H1 (cell line): ENCODE measurements around the gene DTX3. TPM values are rescaled to one million over a fixed set of nuclear protein-coding genes. Genes with fewer than 3 reads are reported as not detected.

ENCODE experiments used
- ATF2 ChIP-seq: IDR thresholded peaks from 2 replicates; pipeline ENCODE4 v1.6.1; 2012; ENCODE audit warnings: low read length, inconsistent platforms
- CEBPB ChIP-seq: IDR thresholded peaks from 2 replicates; pipeline ENCODE4 v1.6.1; 2012; ENCODE audit warnings: low read depth, low read length
- CHD7 ChIP-seq: fragments of 300-600 bp; sonication (generic); IDR thresholded peaks from 2 replicates; pipeline ENCODE4 v1.7.1; 2012; ENCODE audit warnings: low read length, moderate library complexity, mild to moderate bottlenecking, inconsistent platforms; ENCODE audit not compliant: insufficient replicate concordance
- CTBP2 ChIP-seq: IDR thresholded peaks from 2 replicates; pipeline ENCODE4 v1.7.0; 2011; ENCODE audit warnings: borderline replicate concordance, mild to moderate bottlenecking, moderate library complexity, mixed read lengths, low read length; ENCODE audit not compliant: insufficient read depth, insufficient read length
- EGR1 ChIP-seq: IDR thresholded peaks from 2 replicates; pipeline ENCODE4 v1.6.1; 2011; ENCODE audit warnings: low read depth, low read length, borderline replicate concordance
- HDAC2 ChIP-seq, 2 experiments: fragments of 300-600 bp in 1 of 2; sonication (generic) in 1 of 2; IDR thresholded peaks; 2 replicates each; pipeline ENCODE4 v1.6.1; 2011 to 2012; ENCODE audit warnings: low read depth in 2 of 2, low read length in 2 of 2, mild to moderate bottlenecking in 2 of 2, moderate library complexity in 2 of 2, borderline replicate concordance in 1 of 2, inconsistent platforms in 1 of 2
- RBBP5 ChIP-seq: IDR thresholded peaks from 2 replicates; pipeline ENCODE4 v1.7.1; 2012; ENCODE audit warnings: low read depth, mild to moderate bottlenecking, inconsistent platforms, low read length, moderate library complexity, borderline replicate concordance
- TBP ChIP-seq: IDR thresholded peaks from 2 replicates; pipeline ENCODE4 v1.6.1; 2011; ENCODE audit warnings: low read depth, low read length, improper control_type of control experiment
- polyA plus RNA-seq, 7 experiments: library from polyadenylated mRNA; depleted of rRNA in 3 of 7; stranded (reverse) in 5 of 7; unstranded in 2 of 7; fragments of >200 nt in 5 of 7; fragments of 200-250 nt in 2 of 7; gene quantifications; 1 replicate in 5 of 7; 2 replicates in 1 of 7; 4 replicates in 1 of 7; pipeline versions ENCODE4 v1.2.1 to v1.2.3, GENCODE V29; 2011 to 2013; ENCODE audit warnings: missing spikeins in 2 of 7, mixed read lengths in 2 of 7
- total RNA-seq: library from RNA; stranded (reverse); fragmentation: NEBNext Ultra II Directional; extraction: Animal tissue kit (Norgen Biotek cat#: 25700); gene quantifications from 2 replicates; pipeline ENCODE4 v1.2.1, GENCODE V29; 2021

Gene DTX3
- total and polyA plus RNA-seq, 2 of the 8 experiments (the other 6 are each of a cell fraction or from before 2014, with no cell fraction given): 41.8 to 92.5 TPM

- TF ChIP-seq CHD7: no peak
- TF ChIP-seq ATF2: no peak
- no peak for TF ChIP-seq HDAC2 (IDR thresholded peaks at IDR 0.05; ENCODE audit: borderline replicate concordance in 1 of 2, low read depth in 2 of 2, low read length in 2 of 2)
- no peak for TF ChIP-seq TBP
- TF ChIP-seq EGR1: no peak
- no peak for TF ChIP-seq CEBPB
- TF ChIP-seq RBBP5: no peak
- no peak for TF ChIP-seq CTBP2
These were observed 20.6 kb upstream of the DTX3 start (continued) for GRCh38 chr12:57584050-57584449.
